Uterus (tissue), 4 donors: ENCODE results near the gene PRKAR1B. TPM values are rescaled to one million over a fixed set of nuclear protein-coding genes. Genes with fewer than 3 reads are reported as not detected.

ENCODE experiments used
- DNase-seq, 2 donors: peaks; one replicate each; pipeline ENCODE4 v3.0.0-alpha.2; 2019 to 2020
- H3K27ac ChIP-seq, 2 donors: fragments of 200-600 bp; sonication (generic); 1 replicate in 1 of 2; 2 replicates in 1 of 2; pipeline ENCODE4 v1.5.1; 2016 to 2018
- H3K27me3 ChIP-seq, 2 donors: fragments of 200-600 bp; sonication (generic); one replicate each; pipeline ENCODE4 v1.5.1; 2018 to 2019; ENCODE audit warnings: control low read depth in 1 of 2
- H3K36me3 ChIP-seq, 2 donors: fragments of 200-600 bp; sonication (generic); one replicate each; pipeline ENCODE4 v1.5.1; 2019; ENCODE audit warnings: control low read depth in 1 of 2
- H3K4me1 ChIP-seq, 2 donors: fragments of 200-600 bp; sonication (generic); one replicate each; pipeline ENCODE4 v1.5.1; 2018 to 2019; ENCODE audit warnings: control low read depth in 1 of 2
- H3K4me3 ChIP-seq, 2 donors: fragments of 200-600 bp; sonication (generic); 1 replicate in 1 of 2; 2 replicates in 1 of 2; pipeline ENCODE4 v1.5.1; 2018 to 2019; ENCODE audit warnings: mild to moderate bottlenecking in 1 of 2
- H3K9me3 ChIP-seq, 2 donors: fragments of 200-600 bp; sonication (generic); one replicate each; pipeline ENCODE4 v1.5.1; 2019; ENCODE audit warnings: control low read depth in 1 of 2
- POLR2A ChIP-seq, 2 donors: fragments of 450-650 bp; IDR thresholded peaks; one replicate each; pipeline ENCODE4 v1.6.1; 2016; ENCODE audit warnings: antibody characterized with exemption in 2 of 2, mild to moderate bottlenecking in 1 of 2, moderate library complexity in 1 of 2
- intact Hi-C: fragments of 100-400 bp; cut with DNase I; formaldehyde crosslinking; loops from one replicate; pipeline ENCODE4 v1.15.1; 2023; ENCODE audit warnings: low total_unique reads
- total RNA-seq, 4 donors: library from RNA; depleted of rRNA in 3 of 4; stranded (reverse); fragments of >200 nt in 3 of 4; gene quantifications; one replicate each; pipeline versions ENCODE4 v1.1.0 to v1.2.4, GENCODE V29; 2014 to 2023
- TF ChIP-seq, protein P1 (sequence below), 4 experiments: fragments of 200-600 bp in 2 of 4; fragments of 450-650 bp in 2 of 4; sonication (generic) in 2 of 4; IDR thresholded peaks; one replicate each; pipeline ENCODE4 v1.5.1; 2016 to 2019; ENCODE audit warnings: antibody characterized with exemption in 4 of 4, mild to moderate bottlenecking in 2 of 4, moderate library complexity in 1 of 4
- donor health status: DM: yes; HTN: yes; CAD: no.

The PRKAR1B gene
- total RNA-seq, 4 donors from 2014 or later: 1.0 to 45.2 (median 28.7) TPM

DNA sequence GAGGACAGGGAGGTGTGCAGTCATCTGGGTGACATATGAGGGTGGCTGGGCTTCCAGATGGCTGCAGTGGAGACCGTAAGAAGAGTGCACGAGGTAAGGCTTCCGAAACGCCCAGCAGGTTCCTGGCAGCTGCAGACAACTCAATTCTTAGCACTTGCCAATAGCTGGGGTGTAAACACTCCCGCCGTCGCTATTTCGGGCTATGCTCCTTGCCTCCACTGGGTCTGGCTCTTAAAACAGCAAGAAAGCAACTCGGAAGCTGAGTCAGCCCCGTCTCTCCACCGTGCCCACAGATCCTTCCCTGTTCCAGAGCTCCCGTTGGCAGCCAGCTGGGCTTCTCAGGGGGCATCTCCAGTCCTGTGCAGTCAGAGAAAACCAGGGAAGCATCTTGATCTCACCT, 201.3 kb downstream of the PRKAR1B start:
- Histone ChIP-seq H3K4me1 (no peaks in the 10 kb centered on the region), H3K27ac (no peak overlapping the region), H3K36me3 (no peaks in the 10 kb centered on the region), H3K4me3 (no peak overlapping the region), H3K27me3 (peaks cover 0 to 7% of the 10 kb centered on the region in 2 donors), H3K9me3 (no peaks in the 10 kb centered on the region)
- DNase-seq: no peak
- intact Hi-C loops: no loop called here
- no peak for TF ChIP-seq POLR2A (IDR thresholded peaks at IDR 0.05)
- TF ChIP-seq, protein P1, sequence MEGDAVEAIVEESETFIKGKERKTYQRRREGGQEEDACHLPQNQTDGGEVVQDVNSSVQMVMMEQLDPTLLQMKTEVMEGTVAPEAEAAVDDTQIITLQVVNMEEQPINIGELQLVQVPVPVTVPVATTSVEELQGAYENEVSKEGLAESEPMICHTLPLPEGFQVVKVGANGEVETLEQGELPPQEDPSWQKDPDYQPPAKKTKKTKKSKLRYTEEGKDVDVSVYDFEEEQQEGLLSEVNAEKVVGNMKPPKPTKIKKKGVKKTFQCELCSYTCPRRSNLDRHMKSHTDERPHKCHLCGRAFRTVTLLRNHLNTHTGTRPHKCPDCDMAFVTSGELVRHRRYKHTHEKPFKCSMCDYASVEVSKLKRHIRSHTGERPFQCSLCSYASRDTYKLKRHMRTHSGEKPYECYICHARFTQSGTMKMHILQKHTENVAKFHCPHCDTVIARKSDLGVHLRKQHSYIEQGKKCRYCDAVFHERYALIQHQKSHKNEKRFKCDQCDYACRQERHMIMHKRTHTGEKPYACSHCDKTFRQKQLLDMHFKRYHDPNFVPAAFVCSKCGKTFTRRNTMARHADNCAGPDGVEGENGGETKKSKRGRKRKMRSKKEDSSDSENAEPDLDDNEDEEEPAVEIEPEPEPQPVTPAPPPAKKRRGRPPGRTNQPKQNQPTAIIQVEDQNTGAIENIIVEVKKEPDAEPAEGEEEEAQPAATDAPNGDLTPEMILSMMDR (IDR thresholded peaks at IDR 0.05): no peak

GRCh38 chr7:524800-525199, 202.3 kb downstream of the PRKAR1B start:
- TF ChIP-seq POLR2A (IDR thresholded peaks at IDR 0.05): no peak
- TF ChIP-seq, protein P1 (IDR thresholded peaks at IDR 0.05): no peak

DNA sequence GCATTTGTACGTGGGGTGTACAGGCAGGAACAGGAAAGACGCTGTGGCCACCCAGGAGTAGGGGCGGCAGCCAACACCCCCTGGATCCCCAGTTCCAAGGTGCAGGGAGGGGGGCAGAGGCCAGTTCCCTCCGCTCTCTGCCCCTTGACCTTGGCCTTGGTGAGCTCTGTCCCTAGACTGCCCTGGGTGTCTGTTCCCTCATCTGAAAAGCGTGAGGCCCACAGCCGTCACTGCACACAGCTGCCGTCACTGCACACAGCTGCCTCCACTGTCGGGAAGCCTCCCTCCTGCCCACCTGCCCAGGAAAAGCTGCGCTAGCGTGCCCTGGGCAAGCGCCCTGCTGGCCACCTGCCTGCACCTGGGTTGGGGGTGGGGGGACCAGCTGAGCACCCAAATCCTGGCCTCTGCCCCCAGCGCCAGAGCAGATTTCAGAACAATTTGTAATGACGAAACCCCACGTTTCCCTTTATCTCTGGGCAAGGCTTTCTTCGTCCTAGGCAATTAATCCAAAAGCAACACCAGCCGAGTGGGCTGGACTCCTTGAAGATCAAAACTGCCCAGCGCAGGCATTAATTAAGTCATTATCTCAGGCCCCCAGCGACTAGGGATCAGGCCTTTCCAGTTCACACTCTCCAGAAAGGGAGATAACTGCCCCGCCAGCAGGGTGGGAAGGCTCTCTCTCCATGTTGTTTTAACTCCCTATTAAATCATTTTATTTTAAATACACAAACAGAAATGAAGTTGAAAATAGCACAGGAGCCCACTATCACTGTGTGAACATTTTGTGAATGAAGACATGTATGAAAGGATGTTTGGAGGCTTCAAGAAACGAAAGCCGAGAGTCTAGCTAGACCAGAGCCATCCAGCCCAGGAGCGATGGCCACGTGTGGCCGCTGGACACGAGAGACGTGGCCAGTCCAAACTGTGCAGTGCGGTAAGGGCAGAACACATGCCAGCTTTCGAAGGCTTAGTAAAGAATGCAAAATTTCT, 203.4 kb downstream of the PRKAR1B start:
- Histone ChIP-seq H3K4me3 (no peak overlapping the region), H3K27ac (no peak overlapping the region)
- intact Hi-C loops: loop anchor here (5.0 kb wide), 1 partner anchor 69 kb away; no protein-coding TSS in a partner anchor

More at GRCh38 chr7:524800-525199, 202.3 kb downstream of the PRKAR1B start:
- Histone ChIP-seq H3K9me3 (no peaks in the 10 kb centered on the region), H3K4me3 (no peak overlapping the region), H3K36me3 (no peaks in the 10 kb centered on the region), H3K27ac (no peak overlapping the region), H3K27me3 (peaks cover 0 to 7% of the 10 kb centered on the region in 2 donors), H3K4me1 (no peaks in the 10 kb centered on the region)
- no peak for DNase-seq
- intact Hi-C loops: loop anchor here (5.0 kb wide), 1 partner anchor 68 kb away; no protein-coding TSS in a partner anchor

DNA sequence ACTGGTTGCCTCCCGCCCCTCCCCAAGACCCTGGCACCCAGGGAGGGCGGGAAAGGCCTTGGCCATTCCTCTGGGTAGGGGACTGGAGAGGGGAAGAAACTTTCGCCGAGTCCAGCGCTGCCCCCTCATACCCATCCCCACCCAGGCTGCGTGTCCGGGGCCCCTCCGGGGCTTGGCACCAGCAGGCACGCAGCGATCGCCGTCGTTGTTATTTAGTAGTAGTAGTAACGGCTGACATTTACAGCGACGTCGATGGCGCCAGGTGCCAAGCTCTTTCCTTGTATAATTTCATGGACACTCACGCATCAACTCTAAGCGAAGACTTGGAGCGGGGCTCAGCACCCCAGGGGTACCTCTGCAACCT, 204.1 kb downstream of the PRKAR1B start:
- intact Hi-C loops: loop anchor here (5.0 kb wide), 1 partner anchor 69 kb away; no protein-coding TSS in a partner anchor
- peaks cover 0 to 7% of the 10 kb centered on the region in 2 donors for H3K27me3 ChIP-seq
- TF ChIP-seq, protein P1 (IDR thresholded peaks at IDR 0.05): no peak
- no peak for TF ChIP-seq POLR2A (IDR thresholded peaks at IDR 0.05)
- no peak overlapping the region for H3K27ac ChIP-seq
- H3K36me3 ChIP-seq: no peaks in the 10 kb centered on the region
- no peaks in the 10 kb centered on the region for H3K4me1 ChIP-seq
- DNase-seq: no peak
- no peaks in the 10 kb centered on the region for H3K9me3 ChIP-seq
- H3K4me3 ChIP-seq: no peak overlapping the region

More for the DNA sequence above, 203.4 kb downstream of the PRKAR1B start:
- H3K4me1 ChIP-seq: no peaks in the 10 kb centered on the region
- H3K27me3 ChIP-seq: peaks cover 0 to 7% of the 10 kb centered on the region in 2 donors
- no peaks in the 10 kb centered on the region for H3K9me3 ChIP-seq
- H3K36me3 ChIP-seq: no peaks in the 10 kb centered on the region
- no peak for TF ChIP-seq POLR2A (IDR thresholded peaks at IDR 0.05)
- TF ChIP-seq, protein P1 (IDR thresholded peaks at IDR 0.05): no peak
- no peak for DNase-seq
